Posterior vena cava (tissue), 2 donors: Measurements from ENCODE around the gene SEZ6. TPM values are rescaled to one million over a fixed set of nuclear protein-coding genes. Genes with fewer than 3 reads are reported as not detected.

ENCODE experiments used
- DNase-seq: peaks from one replicate; pipeline ENCODE4 v3.0.0-alpha.2; 2020; ENCODE audit warnings: low spot score
- intact Hi-C, 2 donors: fragments of 100-400 bp; cut with DNase I; formaldehyde crosslinking; loops; one replicate each; pipeline versions ENCODE4 v1.14.1 to v1.14.2; 2022 to 2023
- total RNA-seq, 2 donors: library from RNA; stranded (reverse); fragmentation: NEBNext Ultra II Directional; extraction: Animal tissue kit (Norgen Biotek cat#: 25700); gene quantifications; one replicate each; pipeline ENCODE4 v1.2.1, GENCODE V29; 2021
- donor health status: DM: yes; HTN: yes; CAD: no.
- donor health status: DM: yes; HTN: yes; CAD: no.

SEZ6 gene
- total RNA-seq, 2 donors from 2014 or later = not detected

DNA sequence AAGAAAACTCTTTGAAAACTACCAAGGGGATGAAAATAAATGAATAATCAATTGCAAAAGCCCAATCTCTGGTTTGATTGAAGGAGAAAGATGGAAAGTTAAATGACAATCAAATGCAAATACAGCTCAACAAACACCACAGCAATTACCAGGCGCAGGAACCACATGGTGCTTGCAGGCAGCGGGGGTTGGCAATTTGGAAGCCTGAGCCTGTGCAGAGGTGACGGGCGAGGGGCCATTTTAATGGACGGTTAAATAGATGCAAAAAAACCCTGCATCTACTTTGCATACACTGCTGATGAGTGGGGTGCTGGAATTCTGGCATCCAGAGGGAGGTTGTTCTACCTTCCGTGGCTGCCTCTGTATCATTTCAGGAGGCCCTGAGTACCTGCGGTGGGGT, 4.8 kb upstream of the SEZ6 start:
- intact Hi-C loops = no loop called here
- peak; percentile 44 for DNase-seq

DNA sequence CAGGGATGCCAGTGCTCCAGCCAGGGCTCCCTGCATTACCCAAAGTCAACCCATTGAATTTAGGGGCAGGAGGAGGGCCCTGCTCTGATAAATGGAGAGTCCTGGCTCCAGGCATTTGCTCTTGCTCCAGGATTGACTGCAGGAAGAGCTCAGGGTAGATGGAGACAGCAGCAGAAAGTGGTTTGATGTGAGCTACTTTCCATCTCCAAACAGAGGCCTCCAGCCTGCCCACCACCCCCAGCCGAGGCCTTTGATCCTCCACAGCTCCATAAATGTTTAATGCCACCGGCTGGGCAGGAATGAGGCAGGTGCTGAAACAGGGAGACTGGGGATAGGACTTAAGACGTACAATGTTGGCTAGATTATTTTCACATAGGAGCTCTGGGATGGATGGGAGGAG, 4.3 kb upstream of the SEZ6 start:
- intact Hi-C loops = no loop called here
- peak; percentile 48 for DNase-seq

DNA sequence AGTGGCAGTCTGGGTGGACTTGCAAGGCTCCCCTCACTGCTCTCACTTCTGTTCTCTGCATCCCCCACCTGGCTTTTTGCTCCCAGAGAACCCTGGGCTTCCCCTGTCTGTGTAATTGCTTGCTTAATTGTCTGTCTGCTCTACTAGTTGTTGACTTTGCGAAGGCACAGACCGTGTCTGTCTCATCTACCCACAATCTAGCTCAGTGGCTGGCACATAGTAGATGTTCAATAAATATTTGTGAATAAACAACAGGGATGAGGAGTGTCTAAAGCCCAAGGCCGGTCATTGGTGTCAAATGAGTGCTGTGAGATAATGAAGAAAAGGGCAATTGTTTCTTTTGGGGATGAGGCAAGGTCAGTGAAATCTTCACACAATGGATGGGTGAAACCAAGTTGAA, 2.8 kb upstream of the SEZ6 start:
- no peak for DNase-seq
- intact Hi-C loops = loop anchor here in 1 of 2 donors (5.0 kb wide), 1 partner anchor 294 kb away; no protein-coding TSS in a partner anchor

DNA sequence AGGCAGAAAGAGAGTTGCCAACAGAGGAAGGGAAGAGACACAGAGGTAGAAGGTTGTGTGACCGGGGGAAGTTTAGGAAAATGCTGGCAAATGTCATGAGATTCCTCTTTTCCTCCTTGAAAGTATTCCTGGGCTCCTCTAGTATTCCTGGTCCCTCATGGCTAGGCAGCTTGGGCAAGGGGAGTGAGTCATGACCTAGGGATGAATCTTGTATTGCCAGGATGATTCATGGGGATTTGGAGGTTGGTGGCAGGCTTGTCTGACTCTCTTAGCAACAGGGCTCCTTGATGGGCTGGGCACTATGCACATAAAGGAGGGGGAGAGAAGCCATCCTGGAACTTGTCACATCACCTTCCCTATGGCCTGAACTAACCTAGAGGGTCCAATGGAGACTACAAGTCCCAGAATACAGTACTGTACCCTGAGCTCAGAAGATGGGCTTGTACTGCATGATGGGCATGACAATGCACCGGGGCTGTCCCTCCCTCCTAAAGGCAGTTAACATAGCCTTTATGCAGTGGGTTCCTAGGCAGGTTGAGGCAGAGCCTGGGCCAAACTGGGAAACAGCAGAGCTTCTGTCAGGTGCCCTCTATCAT, 2.1 kb upstream of the SEZ6 start:
- intact Hi-C loops = loop anchor here in 1 of 2 donors (5.0 kb wide), 1 partner anchor 294 kb away; no protein-coding TSS in a partner anchor
- DNase-seq = no peak

DNA sequence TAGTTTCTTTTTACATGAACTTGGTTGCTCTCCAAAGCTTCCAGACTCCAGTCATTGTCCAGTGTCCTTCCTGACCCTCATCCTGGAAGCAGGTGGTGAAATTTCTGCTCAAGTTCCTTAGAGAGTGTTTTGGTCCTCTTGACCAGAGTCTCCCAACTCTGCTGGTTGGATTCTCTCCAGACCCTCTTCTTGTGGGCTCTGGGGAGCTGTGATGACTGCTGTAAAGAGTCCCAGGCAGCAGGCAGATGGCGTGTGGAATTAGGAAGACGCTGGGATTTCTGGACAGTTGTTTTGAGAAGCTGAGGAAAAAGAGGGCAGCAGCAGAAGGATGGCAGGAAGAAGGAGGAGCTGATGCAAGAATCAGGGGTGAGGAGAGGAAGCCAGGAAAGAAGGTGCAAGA, 1.6 kb upstream of the SEZ6 start:
- intact Hi-C loops = loop anchor here in 1 of 2 donors (5.0 kb wide), 1 partner anchor 295 kb away; no protein-coding TSS in a partner anchor
- no peak for DNase-seq

DNA sequence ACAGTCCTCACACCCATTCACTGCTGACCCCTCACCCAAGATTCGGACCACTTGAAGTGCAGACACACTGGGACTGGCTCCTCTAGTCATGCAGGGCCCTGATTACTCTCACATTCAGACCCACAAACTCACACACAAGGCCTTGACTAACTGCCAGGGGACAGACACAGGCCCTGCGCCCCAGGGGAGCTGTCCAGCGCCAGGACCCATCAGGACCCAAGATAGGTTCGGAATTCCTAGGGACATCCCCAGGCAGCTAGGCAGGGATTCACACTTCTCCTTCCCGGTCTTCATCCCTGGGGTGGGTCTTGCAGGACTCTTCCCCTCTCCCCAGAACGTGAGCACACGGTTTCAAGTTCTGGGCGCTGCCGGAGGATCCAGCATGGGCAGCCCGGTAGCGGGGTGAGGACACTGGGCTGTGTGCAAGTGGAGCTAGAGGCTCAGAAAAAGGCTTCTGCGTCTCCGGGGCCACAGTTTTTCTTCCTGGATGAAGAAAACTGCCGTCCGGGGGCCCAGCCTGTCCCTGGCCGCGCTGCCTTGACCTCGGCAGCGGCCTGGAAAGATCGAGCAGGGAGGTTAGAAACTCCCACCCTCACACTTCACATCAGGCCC, 1.6 kb downstream of the SEZ6 start:
- no peak for DNase-seq
- intact Hi-C loops = no loop called here

DNA sequence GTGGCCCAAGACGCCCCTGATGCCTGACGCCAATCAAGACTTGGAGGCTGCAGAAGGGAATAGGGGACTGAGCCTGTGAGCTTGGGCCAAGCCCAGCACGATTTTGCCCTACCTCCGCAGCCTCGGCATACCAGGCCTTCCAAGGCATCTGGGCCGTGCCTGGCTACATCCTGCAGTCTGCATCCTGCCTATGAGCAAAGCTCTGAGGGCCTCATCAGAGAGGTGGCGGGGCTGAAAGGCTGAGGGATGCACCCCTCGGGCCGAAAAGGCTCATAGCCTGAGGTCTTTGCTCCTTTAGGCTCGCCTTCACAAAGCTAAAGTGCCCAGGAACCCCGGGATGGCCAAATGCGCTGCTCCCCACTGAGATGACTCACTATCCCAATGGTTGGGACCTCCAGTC, 2.5 kb downstream of the SEZ6 start:
- no peak for DNase-seq
- intact Hi-C loops = no loop called here

DNA sequence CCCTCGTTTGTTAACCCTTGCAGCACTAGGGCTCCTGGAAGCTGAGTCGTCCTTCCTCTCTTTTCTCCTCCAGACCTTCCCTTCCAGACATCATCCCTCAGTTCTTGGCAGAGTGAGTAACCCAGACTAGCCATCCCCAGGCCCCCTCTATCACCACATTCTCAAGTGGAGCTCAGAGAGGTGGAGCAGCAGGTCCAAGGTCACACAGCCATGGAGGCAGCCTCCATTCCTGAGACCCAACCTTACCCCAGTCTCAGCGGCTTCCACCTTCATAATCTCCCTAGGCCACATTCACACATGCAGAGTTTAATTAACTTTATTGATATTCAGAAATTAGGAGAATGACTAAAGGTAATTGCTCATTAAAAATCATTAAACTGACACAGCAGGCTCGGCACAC, 3.0 kb downstream of the SEZ6 start:
- DNase-seq = no peak
- intact Hi-C loops = no loop called here

DNA sequence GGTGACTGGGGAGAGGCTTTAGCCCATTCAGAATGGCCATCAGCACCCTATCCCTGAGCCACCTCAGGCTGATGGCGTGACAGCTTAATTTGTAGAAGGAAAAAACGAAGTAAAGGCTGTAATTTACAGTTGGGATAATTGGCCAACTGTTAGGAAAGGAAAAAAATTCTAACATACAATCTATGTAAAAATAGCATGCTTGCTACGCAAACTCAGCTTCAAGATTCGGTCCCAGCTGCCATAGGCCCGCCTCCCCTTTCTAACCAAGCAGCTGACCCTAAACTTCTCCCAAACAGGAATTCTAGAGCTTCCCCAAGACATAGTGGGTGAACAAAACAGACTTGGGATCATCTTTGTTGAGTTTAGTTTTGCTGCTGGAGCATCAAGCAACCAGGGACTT, 4.9 kb downstream of the SEZ6 start:
- intact Hi-C loops = no loop called here
- DNase-seq = no peak

DNA sequence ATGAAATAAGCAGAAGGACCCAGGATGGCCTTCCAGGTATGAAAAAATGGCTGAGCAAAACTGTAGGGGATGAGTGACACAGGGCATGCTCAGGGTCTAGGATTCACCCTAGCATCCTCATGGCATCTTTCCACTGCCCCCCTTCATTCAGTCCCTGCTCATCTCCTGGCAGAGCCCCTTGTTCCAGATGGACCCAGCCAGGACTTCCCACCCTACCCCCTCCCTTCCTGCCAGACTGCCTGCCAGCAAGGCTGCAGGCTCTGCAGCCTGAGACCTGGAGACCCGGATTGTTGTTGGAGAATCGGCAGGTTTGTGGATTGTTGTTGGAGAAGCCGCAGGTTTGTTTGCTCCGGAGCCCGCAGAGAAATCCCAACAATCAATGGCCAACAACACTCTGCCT, 6.6 kb downstream of the SEZ6 start:
- DNase-seq = no peak
- intact Hi-C loops = no loop called here

DNA sequence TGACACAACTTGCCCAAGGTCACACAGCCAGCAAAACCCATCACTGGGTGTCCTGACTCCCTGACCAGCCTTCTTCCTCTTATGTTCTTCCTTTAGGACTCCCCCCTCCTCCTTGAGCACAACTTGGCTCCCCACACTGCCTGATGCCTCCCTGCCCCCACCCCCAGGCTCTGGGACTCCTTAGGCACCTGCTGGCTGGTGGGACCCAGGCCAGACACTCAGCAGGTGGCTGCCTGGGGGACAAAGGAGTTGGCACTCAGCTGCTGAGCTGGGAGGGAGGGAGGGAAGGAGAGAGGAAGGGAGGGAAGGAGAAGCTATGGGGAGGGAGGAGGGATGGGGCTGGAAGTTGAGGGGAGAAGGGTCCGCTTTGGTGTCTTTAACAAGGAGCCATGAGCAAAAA, 8.0 kb downstream of the SEZ6 start:
- intact Hi-C loops = no loop called here
- no peak for DNase-seq

DNA sequence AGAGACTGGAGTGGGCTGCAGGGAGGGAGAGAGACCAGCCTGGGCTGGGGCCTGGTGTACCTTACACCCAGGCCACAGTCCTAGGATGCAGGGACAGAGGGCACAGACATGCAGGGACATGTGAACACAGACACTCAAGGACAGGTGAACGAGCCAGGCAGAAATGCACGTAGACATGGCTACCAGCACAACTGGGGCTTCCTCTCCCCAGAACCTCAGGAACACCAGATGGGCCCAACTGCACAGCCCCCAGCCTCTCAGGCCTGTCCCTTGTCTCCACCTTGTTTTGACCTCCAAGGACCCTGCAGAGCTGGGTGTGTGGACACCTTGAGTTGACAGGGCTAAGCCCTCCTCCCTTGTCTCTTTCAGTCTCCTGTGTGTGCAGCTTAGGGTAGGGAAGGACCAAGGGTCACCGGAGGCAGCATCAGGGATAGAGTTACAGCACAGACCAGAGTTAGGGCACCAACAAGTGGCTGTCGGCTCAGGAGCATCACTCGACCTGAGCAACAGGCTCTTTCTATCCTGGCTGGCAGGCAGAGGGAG, 9.2 kb downstream of the SEZ6 start:
- DNase-seq = no peak
- intact Hi-C loops = no loop called here

DNA sequence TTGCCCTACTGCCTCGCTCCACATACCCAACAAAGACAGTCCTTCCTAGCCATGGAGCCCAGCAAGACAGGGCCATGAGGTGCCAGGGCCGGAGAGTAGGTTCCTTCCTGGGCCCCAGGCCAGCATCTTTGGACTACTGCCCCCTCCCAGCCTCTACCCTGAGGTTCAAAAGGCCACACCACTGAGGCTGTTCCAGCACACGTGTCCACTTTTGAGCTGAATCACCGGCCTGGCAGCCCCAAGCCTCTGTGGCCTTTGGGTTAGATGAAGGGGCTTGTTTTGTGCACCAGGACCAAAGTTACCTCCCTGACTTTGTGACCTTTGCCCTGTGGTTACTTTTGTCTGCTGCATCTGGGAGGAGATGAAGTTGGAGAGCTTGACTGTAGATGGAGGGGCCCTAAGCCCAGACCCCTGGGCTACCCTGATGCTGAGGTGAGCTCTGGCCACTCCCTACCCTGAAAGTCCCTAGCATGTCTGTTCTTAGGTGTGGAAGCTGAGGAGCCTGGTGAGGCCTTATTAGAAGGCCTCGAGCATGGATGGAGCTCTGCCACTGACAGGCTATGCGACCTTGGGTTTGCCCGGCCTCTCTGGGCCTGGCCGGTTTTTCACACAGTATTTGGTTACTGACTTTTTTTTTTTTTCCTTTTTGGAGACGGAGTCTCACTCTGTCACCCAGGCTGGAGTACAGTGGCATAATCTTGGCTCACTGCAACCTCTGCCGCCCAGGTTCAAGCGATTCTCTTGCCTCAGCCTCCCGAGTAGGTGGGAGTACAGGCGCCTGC, 12.0 kb downstream of the SEZ6 start:
- intact Hi-C loops = no loop called here
- DNase-seq = no peak

DNA sequence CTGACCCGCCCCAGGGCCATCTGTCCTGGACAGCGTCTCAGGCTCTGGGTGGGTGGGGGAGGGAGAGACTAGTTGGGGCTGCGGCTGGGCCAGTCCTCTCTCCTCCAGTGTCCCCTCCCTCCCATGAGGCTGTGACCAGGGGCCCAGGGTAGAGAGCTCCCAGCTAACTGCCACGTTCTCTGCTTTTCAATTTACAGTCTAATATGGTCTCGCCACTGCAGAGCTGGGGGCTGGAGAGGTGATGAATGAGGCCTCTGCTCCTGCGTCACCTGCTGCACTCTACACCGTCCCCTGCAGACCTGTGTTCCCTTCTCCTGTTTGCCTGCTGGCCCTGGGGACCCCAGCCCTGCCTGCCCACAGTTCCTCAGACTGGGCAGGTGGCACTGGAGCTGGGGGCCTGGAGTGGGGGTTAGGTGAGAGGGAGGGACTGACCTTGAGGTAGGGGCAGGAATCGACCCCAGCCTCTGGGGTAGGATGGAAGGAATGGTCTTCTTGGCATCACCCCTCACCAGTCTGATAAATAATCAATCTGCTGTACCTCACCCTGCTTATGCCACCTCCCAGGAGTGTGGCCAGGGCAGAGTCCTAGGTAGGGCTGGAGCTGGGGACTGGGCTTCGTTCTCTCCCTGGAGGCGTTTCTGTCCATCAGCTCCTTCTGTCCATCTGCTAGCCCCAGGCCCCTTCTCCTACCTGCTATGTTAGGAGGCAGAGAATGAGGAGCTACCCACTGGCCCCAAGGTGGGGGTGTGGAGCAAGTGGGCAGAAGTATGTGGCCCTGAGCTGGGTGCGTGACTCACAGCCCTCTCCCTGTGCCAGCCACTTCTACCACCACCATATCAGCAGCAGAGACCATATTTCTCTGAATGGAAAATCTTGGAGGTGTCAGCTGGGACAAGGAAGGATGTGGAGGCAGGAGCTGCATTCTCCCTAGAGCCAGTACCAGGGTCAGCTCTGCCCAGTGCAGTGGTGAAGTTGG, 12.9 kb downstream of the SEZ6 start:
- intact Hi-C loops = no loop called here
- DNase-seq = no peak

DNA sequence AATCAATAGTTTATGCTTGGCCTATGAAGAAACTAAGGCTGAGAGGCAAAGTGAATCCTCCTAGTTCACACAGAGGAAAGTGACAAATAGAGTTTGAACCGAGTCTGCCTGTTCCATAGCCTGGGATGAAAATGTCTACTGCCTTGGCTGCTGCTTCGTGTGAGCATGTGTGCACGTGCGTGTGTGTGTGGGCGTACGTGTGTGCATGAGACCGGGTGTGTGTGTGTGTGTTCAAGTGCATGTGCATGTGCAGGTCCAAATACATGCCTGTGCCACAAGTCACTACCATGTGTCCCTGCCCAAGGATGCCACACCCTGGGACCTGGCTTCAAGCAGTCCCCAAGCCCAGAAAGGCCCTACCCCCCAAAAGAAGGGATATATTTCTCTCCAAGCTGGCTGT, 13.6 kb downstream of the SEZ6 start:
- intact Hi-C loops = no loop called here
- no peak for DNase-seq

DNA sequence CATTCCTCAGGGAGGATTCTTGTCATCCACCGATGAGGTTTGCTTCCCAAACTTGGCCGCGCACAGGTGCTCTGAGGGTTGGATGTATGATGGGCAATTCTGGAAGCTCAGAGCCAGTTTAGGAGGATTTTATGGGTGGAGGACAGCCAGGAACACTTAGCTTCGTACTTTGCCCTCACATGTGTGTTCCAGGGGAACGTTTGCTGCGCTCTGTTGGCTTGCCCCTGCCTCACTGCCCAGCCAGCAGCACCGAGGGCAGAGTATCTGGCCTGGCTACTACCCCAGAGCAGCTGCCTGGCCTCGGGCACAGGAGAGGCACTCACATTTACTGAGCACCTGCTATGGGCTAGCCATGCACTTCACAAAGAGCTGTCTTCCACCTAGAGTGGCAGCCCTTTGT, 14.1 kb downstream of the SEZ6 start:
- no peak for DNase-seq
- intact Hi-C loops = no loop called here

DNA sequence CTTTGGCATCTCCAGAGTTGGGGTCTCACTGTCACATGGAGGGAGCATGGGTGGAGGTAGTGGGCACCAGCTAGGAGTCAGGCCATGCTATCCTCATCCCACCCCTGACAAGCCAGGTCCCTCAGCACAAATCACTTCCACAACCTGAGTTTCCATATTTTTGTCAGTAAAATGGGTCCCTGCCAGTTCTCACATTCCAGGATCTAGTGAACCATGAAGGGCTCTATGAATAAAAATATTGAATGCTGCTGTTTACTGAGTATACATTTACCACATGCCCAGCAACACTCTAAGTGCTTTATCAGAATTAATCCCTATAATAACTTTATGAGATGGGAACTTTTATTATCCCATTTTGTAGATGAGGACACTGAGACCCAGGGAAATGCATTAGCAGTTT, 16.8 kb downstream of the SEZ6 start:
- intact Hi-C loops = no loop called here
- DNase-seq = no peak

DNA sequence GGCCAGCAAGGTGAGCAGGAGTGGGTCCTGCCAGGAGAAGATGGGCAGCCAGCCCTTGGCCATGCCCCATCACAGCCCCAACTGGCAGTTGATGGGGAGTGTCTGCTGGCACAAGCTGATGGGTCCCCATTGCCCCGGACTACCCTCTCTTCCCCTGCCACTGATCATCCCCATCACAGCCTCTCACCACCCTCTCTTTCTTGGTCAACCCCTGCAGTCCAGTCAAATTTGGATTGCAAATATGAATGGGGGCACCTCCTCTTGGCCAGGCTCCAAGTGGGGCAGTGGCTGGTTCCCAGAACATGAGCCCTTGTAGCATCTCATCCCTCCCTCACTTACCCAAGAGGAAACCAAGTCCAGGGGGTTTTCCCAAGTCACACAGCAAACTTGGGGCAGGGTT, 17.4 kb downstream of the SEZ6 start:
- no peak for DNase-seq
- intact Hi-C loops = no loop called here
